K562 (cell line): ENCODE measurements around the gene TRIP10. TPM values are rescaled to one million over a fixed set of nuclear protein-coding genes. Genes with fewer than 3 reads are reported as not detected.

ENCODE experiments used
- CBFA2T2 ChIP-seq: fragments of 450-650 bp; conservative IDR thresholded peaks from 2 replicates; pipeline ENCODE4 v1.6.1; 2017; ENCODE audit warnings: mild to moderate bottlenecking
- CHCHD3 ChIP-seq: fragments of 250-450 bp; sonication (Bioruptor Pico); IDR thresholded peaks from 2 replicates; pipeline ENCODE4 v2.1.2; 2022; ENCODE audit warnings: mild to moderate bottlenecking
- RBM15 ChIP-seq: fragments of 200-400 bp; formaldehyde crosslinking; IDR thresholded peaks from 2 replicates; pipeline ENCODE4 v1.6.1; 2018; ENCODE audit warnings: mild to moderate bottlenecking, low read length, moderate library complexity; ENCODE audit not compliant: insufficient read depth
- SRF ChIP-seq, 2 experiments: fragments of 250-450, 450-650 bp in 1 of 2; sonication (Bioruptor Pico) in 1 of 2; sonication (generic) in 1 of 2; formaldehyde crosslinking; IDR thresholded peaks; 2 replicates each; pipeline versions ENCODE4 v1.5.0 to v1.5.1; 2020 to 2022; ENCODE audit warnings: mild to moderate bottlenecking in 1 of 2, missing genetic modification reagents in 1 of 2
- ZNF197 ChIP-seq: fragments of 200-800 bp; sonication (Bioruptor generic); IDR thresholded peaks from 2 replicates; pipeline ENCODE4 v1.6.1; 2016; ENCODE audit warnings: low read depth, missing genetic modification characterization, missing compliant biosample characterization
- ZNF212 ChIP-seq: fragments of 450-650 bp; formaldehyde crosslinking; IDR thresholded peaks from 2 replicates; pipeline ENCODE4 v1.4.0; 2020; ENCODE audit warnings: mild to moderate bottlenecking
- polyA plus RNA-seq, 8 experiments: library from polyadenylated mRNA; depleted of rRNA in 4 of 8; stranded (reverse) in 5 of 8; unstranded in 3 of 8; fragments of >200 nt; fragmentation: Nextera tagmentation in 2 of 8; fragmentation: Illumina TruSeq in 1 of 8; extraction: Ambion mirVana in 2 of 8; extraction: Trizol in 1 of 8; gene quantifications; 2 replicates each; pipeline versions ENCODE4 v1.2.1 to v1.2.3, GENCODE V29; 2011 to 2014; ENCODE audit warnings: inconsistent platforms in 1 of 8, missing spikeins in 1 of 8
- total RNA-seq, 7 experiments: library from RNA; depleted of rRNA in 6 of 7; stranded (reverse); fragments of >200 nt in 6 of 7; fragmentation: Illumina TruSeq in 2 of 7; extraction: Trizol in 2 of 7; gene quantifications; 2 replicates each; pipeline versions ENCODE4 v1.2.1 to v1.2.3, GENCODE V29; 2011 to 2021; ENCODE audit warnings: low replicate concordance in 1 of 7
- TF ChIP-seq, protein P1 (sequence below): sonication (generic); formaldehyde crosslinking; IDR thresholded peaks from 2 replicates; pipeline ENCODE4 v1.8.0; 2023; ENCODE audit warnings: missing genetic modification reagents, mild to moderate bottlenecking, borderline replicate concordance
- TF ChIP-seq, protein P2 (sequence below), 2 experiments: fragments of 450-650 bp in 1 of 2; sonication (generic) in 1 of 2; formaldehyde crosslinking in 1 of 2; IDR thresholded peaks; 2 replicates each; pipeline versions ENCODE4 v1.7.1 to v1.9.0; 2016 to 2022; ENCODE audit warnings: inconsistent platforms in 1 of 2, mild to moderate bottlenecking in 1 of 2, missing genetic modification reagents in 1 of 2
- TF ChIP-seq, protein P3 (sequence below): sonication (generic); formaldehyde crosslinking; IDR thresholded peaks from 2 replicates; pipeline ENCODE4 v1.8.0; 2022; ENCODE audit warnings: mild to moderate bottlenecking, low read depth, missing genetic modification reagents

TRIP10 gene
- total and polyA plus RNA-seq, 9 of the 15 experiments (the other 6 are each of a cell fraction or from before 2014, with no cell fraction given): 1.2 to 66.8 (median 36.1) TPM

DNA sequence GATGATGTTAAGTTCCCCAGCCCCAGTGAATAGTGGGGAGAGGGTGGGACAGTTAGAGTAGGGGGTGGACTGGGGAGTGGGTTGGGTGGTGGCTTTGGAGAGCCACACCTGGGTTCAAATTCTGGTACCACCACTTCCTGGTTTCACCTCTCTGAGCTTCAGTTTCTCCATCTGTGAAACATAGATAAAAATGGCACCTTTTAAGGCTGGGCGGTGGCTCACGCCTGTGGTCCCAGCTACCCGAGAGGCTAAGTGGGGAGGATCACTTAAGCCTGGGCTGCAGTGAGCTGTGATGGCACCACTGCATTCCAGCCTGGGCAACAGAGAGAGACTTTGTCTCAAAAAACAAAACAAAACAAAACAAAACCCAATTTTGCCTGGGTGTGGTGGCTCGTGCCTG, 38.9 kb downstream of the TRIP10 start (continued):
- TF ChIP-seq, protein P1, sequence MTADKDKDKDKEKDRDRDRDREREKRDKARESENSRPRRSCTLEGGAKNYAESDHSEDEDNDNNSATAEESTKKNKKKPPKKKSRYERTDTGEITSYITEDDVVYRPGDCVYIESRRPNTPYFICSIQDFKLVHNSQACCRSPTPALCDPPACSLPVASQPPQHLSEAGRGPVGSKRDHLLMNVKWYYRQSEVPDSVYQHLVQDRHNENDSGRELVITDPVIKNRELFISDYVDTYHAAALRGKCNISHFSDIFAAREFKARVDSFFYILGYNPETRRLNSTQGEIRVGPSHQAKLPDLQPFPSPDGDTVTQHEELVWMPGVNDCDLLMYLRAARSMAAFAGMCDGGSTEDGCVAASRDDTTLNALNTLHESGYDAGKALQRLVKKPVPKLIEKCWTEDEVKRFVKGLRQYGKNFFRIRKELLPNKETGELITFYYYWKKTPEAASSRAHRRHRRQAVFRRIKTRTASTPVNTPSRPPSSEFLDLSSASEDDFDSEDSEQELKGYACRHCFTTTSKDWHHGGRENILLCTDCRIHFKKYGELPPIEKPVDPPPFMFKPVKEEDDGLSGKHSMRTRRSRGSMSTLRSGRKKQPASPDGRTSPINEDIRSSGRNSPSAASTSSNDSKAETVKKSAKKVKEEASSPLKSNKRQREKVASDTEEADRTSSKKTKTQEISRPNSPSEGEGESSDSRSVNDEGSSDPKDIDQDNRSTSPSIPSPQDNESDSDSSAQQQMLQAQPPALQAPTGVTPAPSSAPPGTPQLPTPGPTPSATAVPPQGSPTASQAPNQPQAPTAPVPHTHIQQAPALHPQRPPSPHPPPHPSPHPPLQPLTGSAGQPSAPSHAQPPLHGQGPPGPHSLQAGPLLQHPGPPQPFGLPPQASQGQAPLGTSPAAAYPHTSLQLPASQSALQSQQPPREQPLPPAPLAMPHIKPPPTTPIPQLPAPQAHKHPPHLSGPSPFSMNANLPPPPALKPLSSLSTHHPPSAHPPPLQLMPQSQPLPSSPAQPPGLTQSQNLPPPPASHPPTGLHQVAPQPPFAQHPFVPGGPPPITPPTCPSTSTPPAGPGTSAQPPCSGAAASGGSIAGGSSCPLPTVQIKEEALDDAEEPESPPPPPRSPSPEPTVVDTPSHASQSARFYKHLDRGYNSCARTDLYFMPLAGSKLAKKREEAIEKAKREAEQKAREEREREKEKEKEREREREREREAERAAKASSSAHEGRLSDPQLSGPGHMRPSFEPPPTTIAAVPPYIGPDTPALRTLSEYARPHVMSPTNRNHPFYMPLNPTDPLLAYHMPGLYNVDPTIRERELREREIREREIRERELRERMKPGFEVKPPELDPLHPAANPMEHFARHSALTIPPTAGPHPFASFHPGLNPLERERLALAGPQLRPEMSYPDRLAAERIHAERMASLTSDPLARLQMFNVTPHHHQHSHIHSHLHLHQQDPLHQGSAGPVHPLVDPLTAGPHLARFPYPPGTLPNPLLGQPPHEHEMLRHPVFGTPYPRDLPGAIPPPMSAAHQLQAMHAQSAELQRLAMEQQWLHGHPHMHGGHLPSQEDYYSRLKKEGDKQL (CRISPR knock-in tag): no peak
- TF ChIP-seq CBFA2T2 (peak; percentile 2; the same call in 1 of the 2 replicates), RBM15 (no peak), CHCHD3 (CRISPR knock-in tag) (no peak), ZNF212 (CRISPR knock-in tag) (no peak), ZNF197 (CRISPR knock-in tag) (no peak), SRF (CRISPR knock-in tag; IDR thresholded peaks at IDR 0.05) (no peak)
- TF ChIP-seq, protein P2, sequence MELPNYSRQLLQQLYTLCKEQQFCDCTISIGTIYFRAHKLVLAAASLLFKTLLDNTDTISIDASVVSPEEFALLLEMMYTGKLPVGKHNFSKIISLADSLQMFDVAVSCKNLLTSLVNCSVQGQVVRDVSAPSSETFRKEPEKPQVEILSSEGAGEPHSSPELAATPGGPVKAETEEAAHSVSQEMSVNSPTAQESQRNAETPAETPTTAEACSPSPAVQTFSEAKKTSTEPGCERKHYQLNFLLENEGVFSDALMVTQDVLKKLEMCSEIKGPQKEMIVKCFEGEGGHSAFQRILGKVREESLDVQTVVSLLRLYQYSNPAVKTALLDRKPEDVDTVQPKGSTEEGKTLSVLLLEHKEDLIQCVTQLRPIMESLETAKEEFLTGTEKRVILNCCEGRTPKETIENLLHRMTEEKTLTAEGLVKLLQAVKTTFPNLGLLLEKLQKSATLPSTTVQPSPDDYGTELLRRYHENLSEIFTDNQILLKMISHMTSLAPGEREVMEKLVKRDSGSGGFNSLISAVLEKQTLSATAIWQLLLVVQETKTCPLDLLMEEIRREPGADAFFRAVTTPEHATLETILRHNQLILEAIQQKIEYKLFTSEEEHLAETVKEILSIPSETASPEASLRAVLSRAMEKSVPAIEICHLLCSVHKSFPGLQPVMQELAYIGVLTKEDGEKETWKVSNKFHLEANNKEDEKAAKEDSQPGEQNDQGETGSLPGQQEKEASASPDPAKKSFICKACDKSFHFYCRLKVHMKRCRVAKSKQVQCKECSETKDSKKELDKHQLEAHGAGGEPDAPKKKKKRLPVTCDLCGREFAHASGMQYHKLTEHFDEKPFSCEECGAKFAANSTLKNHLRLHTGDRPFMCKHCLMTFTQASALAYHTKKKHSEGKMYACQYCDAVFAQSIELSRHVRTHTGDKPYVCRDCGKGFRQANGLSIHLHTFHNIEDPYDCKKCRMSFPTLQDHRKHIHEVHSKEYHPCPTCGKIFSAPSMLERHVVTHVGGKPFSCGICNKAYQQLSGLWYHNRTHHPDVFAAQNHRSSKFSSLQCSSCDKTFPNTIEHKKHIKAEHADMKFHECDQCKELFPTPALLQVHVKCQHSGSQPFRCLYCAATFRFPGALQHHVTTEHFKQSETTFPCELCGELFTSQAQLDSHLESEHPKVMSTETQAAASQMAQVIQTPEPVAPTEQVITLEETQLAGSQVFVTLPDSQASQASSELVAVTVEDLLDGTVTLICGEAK (IDR thresholded peaks at IDR 0.05): no peak
- TF ChIP-seq, protein P2 (CRISPR knock-in tag; IDR thresholded peaks at IDR 0.05): no peak
- TF ChIP-seq, protein P3, sequence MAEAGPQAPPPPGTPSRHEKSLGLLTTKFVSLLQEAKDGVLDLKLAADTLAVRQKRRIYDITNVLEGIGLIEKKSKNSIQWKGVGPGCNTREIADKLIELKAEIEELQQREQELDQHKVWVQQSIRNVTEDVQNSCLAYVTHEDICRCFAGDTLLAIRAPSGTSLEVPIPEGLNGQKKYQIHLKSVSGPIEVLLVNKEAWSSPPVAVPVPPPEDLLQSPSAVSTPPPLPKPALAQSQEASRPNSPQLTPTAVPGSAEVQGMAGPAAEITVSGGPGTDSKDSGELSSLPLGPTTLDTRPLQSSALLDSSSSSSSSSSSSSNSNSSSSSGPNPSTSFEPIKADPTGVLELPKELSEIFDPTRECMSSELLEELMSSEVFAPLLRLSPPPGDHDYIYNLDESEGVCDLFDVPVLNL: no peak
